Breast epithelium (tissue), 4 donors: Measurements from ENCODE around the gene FBXL4. TPM values are rescaled to one million over a fixed set of nuclear protein-coding genes. Genes with fewer than 3 reads are reported as not detected.

Experiments used
- DNase-seq, 2 donors: peaks; one replicate each; pipeline ENCODE4 v3.0.0-alpha.2; 2019; ENCODE audit warnings: low spot score in 2 of 2
- H3K27ac ChIP-seq, 2 donors: fragments of 200-600 bp; sonication (generic) in 1 of 2; one replicate each; pipeline ENCODE4 v1.5.1; 2016 to 2019; ENCODE audit warnings: mild to moderate bottlenecking in 1 of 2
- H3K27me3 ChIP-seq, 2 donors: fragments of 200-600 bp; sonication (generic) in 1 of 2; one replicate each; pipeline versions ENCODE4 v1.5.1 to v1.6.0; 2017 to 2019; ENCODE audit warnings: control low read depth in 1 of 2, mild to moderate bottlenecking in 1 of 2
- H3K36me3 ChIP-seq: fragments of 200-600 bp; one replicate; pipeline ENCODE4 v1.5.1; 2019
- H3K4me1 ChIP-seq, 2 donors: fragments of 200-600 bp; sonication (generic); one replicate each; pipeline ENCODE4 v1.5.1; 2016 to 2019; ENCODE audit warnings: control low read depth in 1 of 2
- H3K4me3 ChIP-seq, 3 donors: fragments of 200-600 bp; sonication (generic); 1 replicate in 2 of 3; 2 replicates in 1 of 3; pipeline ENCODE4 v1.5.1; 2016 to 2019; ENCODE audit warnings: mild to moderate bottlenecking in 3 of 3, moderate library complexity in 2 of 3
- H3K9me3 ChIP-seq, 2 donors: fragments of 200-600 bp; sonication (generic) in 1 of 2; one replicate each; pipeline ENCODE4 v1.5.1; 2016 to 2019; ENCODE audit warnings: control low read depth in 1 of 2
- POLR2A ChIP-seq: fragments of 450-650 bp; IDR thresholded peaks from one replicate; pipeline ENCODE4 v1.6.1; 2016; ENCODE audit warnings: antibody characterized with exemption, mild to moderate bottlenecking, moderate library complexity
- POLR2AphosphoS5 ChIP-seq, 3 donors: sonication (generic); formaldehyde crosslinking; IDR thresholded peaks; one replicate each; pipeline ENCODE4 v1.6.1; 2017; ENCODE audit warnings: antibody characterized with exemption in 3 of 3
- intact Hi-C: fragments of 100-400 bp; cut with DNase I; formaldehyde crosslinking; loops from one replicate; pipeline ENCODE4 v1.15.1; 2023; ENCODE audit warnings: low total_unique reads
- total RNA-seq, 3 donors: library from RNA; depleted of rRNA; stranded (reverse); fragments of >200 nt; gene quantifications; one replicate each; pipeline ENCODE4 v1.1.0, GENCODE V29; 2016
- TF ChIP-seq, protein P1 (sequence below), 3 donors: fragments of 450-650 bp; IDR thresholded peaks; one replicate each; pipeline ENCODE4 v1.5.1; 2016 to 2017; ENCODE audit warnings: antibody characterized with exemption in 3 of 3, mild to moderate bottlenecking in 3 of 3, moderate library complexity in 3 of 3

Gene FBXL4
- total RNA-seq, 3 donors from 2014 or later: 20.6 to 39.4 (median 21.6) TPM

DNA sequence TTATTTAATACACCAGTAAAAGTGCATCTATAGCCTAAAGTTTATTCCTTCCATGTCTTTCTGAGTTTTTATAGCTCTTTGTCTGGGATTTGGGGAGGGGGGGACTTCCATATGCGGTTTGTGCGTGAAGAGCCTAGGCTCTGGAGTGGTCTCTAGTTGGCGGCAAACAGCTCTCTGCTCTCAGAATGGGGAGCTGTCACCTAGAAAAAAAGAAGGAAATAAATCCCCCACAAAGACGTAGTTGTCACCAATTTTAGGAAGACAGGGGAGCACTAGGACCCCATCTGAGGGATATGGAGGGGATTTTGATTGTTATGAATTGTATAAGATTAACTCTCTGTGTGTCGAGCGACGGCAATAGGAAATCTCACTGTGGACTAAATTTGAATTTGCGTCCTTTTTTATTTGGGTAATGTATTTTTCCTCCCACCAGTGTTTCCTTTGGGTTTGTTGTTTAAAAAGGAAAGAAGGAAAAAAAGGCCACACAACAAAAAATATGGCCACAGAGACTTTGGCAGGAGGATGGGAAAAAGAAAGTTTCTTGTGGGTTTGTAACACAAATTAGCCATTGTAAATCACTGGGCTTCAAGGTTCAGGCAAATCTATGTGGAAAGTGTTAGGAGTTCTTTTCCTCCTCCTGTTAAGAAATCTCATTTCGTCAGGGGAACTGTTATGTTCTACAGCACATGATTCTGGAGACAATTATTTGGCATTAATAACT is 106.0 kb downstream of the FBXL4 start:
- DNase-seq: no peak
- Histone ChIP-seq H3K4me3 (no peak overlapping the region), H3K36me3 (no peaks in the 10 kb centered on the region), H3K27me3 (peaks cover 9 to 98% of the 10 kb centered on the region in 2 donors), H3K9me3 (no peaks in the 10 kb centered on the region), H3K27ac (no peak overlapping the region), H3K4me1 (peaks cover 6 to 9% of the 10 kb centered on the region in 2 donors)
- TF ChIP-seq, protein P1, sequence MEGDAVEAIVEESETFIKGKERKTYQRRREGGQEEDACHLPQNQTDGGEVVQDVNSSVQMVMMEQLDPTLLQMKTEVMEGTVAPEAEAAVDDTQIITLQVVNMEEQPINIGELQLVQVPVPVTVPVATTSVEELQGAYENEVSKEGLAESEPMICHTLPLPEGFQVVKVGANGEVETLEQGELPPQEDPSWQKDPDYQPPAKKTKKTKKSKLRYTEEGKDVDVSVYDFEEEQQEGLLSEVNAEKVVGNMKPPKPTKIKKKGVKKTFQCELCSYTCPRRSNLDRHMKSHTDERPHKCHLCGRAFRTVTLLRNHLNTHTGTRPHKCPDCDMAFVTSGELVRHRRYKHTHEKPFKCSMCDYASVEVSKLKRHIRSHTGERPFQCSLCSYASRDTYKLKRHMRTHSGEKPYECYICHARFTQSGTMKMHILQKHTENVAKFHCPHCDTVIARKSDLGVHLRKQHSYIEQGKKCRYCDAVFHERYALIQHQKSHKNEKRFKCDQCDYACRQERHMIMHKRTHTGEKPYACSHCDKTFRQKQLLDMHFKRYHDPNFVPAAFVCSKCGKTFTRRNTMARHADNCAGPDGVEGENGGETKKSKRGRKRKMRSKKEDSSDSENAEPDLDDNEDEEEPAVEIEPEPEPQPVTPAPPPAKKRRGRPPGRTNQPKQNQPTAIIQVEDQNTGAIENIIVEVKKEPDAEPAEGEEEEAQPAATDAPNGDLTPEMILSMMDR (IDR thresholded peaks at IDR 0.05): no peak
- TF ChIP-seq POLR2A (no peak), POLR2AphosphoS5 (IDR thresholded peaks at IDR 0.05) (no peak)
- intact Hi-C loops: no loop called here

DNA sequence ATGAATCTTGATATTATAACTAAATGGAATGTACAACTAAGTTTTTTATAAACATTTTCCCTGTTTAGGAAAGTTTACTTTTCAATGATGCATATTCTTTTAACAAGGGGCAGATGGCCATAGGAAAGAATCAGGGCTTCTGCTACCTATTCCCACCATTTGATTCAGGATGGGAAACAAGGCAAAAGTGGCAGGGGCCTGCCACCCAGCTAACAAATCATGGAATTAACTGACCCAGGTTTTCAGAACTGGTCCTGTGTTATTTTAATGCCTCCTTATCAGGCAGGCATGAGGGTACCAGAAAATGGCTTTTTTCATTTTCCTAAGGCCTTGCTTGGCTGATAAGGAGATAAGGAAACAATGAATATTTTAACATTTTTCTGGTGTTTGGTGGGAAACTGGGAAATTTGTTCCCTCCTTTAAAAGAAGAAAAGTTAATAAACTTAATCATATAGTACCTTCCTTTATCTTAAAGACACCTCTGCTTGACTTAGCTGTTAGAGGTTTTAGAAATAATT is 106.7 kb downstream of the FBXL4 start:
- no peaks in the 10 kb centered on the region for H3K36me3 ChIP-seq
- no peaks in the 10 kb centered on the region for H3K9me3 ChIP-seq
- no peak for DNase-seq
- H3K27me3 ChIP-seq: peaks cover 9 to 98% of the 10 kb centered on the region in 2 donors
- no peak overlapping the region for H3K4me3 ChIP-seq
- no peak overlapping the region for H3K27ac ChIP-seq
- intact Hi-C loops: no loop called here
- TF ChIP-seq, protein P1 (IDR thresholded peaks at IDR 0.05): no peak
- TF ChIP-seq POLR2A: no peak
- TF ChIP-seq POLR2AphosphoS5 (IDR thresholded peaks at IDR 0.05): no peak
- H3K4me1 ChIP-seq: peaks cover 6 to 9% of the 10 kb centered on the region in 2 donors

DNA sequence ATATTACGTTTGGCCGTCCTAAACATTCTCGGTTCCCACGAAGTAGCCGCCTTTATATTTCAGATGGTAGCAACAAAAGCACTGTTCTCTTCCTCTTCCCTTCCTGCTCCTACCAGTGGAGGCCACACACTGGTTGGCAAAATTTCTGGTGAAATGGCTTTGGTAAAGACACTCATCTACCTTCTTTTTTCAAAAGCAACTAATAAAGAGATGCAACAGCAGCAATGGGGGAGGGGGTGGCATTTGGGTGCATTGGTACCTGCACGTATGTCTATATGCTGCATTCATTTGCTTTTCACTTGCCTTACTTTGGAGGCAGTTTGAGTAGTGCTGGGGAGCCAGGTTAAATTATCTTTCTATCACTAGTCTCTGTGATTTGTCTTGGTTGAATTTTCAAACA is 107.4 kb downstream of the FBXL4 start:
- Histone ChIP-seq H3K36me3 (no peaks in the 10 kb centered on the region), H3K27me3 (peaks cover 14 to 100% of the 10 kb centered on the region in 2 donors), H3K27ac (no peak overlapping the region), H3K4me3 (no peak overlapping the region), H3K4me1 (peaks cover 9 to 13% of the 10 kb centered on the region in 2 donors), H3K9me3 (no peaks in the 10 kb centered on the region)
- TF ChIP-seq POLR2A (no peak), POLR2AphosphoS5 (IDR thresholded peaks at IDR 0.05) (no peak)
- TF ChIP-seq, protein P1 (IDR thresholded peaks at IDR 0.05): no peak
- intact Hi-C loops: no loop called here
- DNase-seq: no peak

DNA sequence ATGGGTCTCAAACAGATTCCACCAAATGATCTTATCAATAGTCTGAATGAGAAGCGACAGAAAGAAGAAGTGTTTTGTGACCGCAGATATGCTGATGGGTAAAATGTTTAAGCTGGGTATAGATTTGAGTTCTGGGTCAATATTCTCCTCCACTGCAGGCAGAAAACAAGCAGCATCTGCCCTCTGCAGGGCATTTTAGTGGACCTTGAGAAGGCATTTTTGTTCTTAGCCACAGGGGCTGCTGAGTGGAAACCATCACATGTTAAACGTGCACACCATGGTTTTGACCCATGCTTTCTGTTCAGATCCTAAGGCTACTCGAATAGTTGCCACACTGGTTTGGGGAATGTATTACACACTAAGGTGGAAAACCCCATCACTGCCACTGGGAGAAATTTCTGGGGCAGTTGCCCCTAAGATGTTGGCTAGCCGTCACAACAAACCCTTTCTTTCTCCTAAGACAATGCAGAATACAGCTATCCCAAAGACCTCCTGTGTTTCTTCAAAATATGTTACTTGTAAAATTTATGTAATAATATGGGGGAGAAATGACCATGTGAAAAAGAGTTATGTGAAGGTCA is 107.9 kb downstream of the FBXL4 start:
- Histone ChIP-seq H3K36me3 (no peaks in the 10 kb centered on the region), H3K27ac (no peak overlapping the region), H3K4me1 (peaks cover 7 to 14% of the 10 kb centered on the region in 2 donors), H3K4me3 (no peak overlapping the region), H3K27me3 (peaks cover 13 to 99% of the 10 kb centered on the region in 2 donors), H3K9me3 (no peaks in the 10 kb centered on the region)
- intact Hi-C loops: no loop called here
- DNase-seq: no peak
- TF ChIP-seq POLR2A (no peak), POLR2AphosphoS5 (IDR thresholded peaks at IDR 0.05) (no peak)
- TF ChIP-seq, protein P1 (IDR thresholded peaks at IDR 0.05): no peak

DNA sequence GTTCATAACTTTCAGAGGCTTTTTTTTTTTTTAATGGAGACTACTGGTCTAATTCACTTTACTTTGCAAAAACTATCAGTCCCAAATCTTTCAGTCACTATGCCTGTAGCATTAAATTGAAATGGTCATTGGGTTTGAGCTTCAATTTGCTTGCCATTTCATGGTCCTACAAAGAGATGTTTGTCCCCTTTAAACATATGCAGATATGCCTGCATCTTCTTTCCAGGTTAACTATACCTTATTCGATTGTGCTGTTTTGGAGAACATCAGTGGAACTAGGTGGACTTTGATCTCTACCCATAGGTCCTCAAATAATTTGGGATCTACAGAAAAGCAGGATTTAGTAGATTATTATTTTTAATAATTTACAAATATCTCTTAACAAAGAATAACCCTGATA is 108.8 kb downstream of the FBXL4 start:
- Histone ChIP-seq H3K27me3 (peaks cover 13 to 99% of the 10 kb centered on the region in 2 donors), H3K27ac (no peak overlapping the region), H3K36me3 (no peaks in the 10 kb centered on the region), H3K4me3 (no peak overlapping the region), H3K4me1 (peaks cover 7% of the 10 kb centered on the region in 2 donors), H3K9me3 (no peaks in the 10 kb centered on the region)
- intact Hi-C loops: no loop called here
- TF ChIP-seq POLR2A (no peak), POLR2AphosphoS5 (IDR thresholded peaks at IDR 0.05) (no peak)
- TF ChIP-seq, protein P1 (IDR thresholded peaks at IDR 0.05): no peak
- no peak for DNase-seq
